ENCODE data around the gene MS4A6E. TPM values are rescaled to one million over a fixed set of nuclear protein-coding genes. Genes with fewer than 3 reads are reported as not detected.
A peak's percentile ranks its signal among the peaks of the same experiment; 100 is the strongest.

Gene MS4A6E
- total RNA-seq, 1 experiment from 2014 or later, result not detected

- Histone ChIP-seq H3K27ac (ENCODE audit: low read depth, low read length) (no peak overlapping the region), H3K27me3 (ENCODE audit: insufficient read depth, low read length) (no peaks in the 10 kb centered on the region; the same call in 1 of the 2 replicates), H3K4me2 (ENCODE audit: low read length) (no peak overlapping the region), H2AFZ (ENCODE audit: low read depth, low read length, poor library complexity, severe bottlenecking) (no peak overlapping the region), H3K9ac (ENCODE audit: low read length) (no peak overlapping the region), H3K9me2 (ENCODE audit: insufficient read depth) (no peaks in the 10 kb centered on the region), H4K20me1 (ENCODE audit: insufficient read depth) (no peaks in the 10 kb centered on the region), H3K4me3 (replicated peaks in 1 of 2; ENCODE audit: low read depth in 1 of 2, low read length in 2 of 2) (no peak overlapping the region), H3K4me1 (ENCODE audit: control insufficient read depth in 1 of 2, insufficient read depth in 2 of 2, low read length in 2 of 2) (no peaks in the 10 kb centered on the region), H3K36me3 (ENCODE audit: control insufficient read depth in 1 of 2, insufficient read depth in 2 of 2, low read length in 2 of 2) (no peaks in the 10 kb centered on the region), H3K79me2 (ENCODE audit: insufficient read depth, low read length) (no peaks in the 10 kb centered on the region), H3K9me3 (ENCODE audit: control insufficient read depth in 1 of 2, insufficient read depth in 1 of 2, low read depth in 1 of 2, low read length in 2 of 2) (no peaks in the 10 kb centered on the region)
- DNase-seq (ENCODE audit: low read depth, low spot score) (no peak), ATAC-seq (no peak)
- TF ChIP-seq REST (IDR thresholded peaks at IDR 0.05; ENCODE audit: low read depth) (no peak), SRF (IDR thresholded peaks at IDR 0.05; ENCODE audit: low read depth) (no peak), EGR1 (IDR thresholded peaks at IDR 0.05; ENCODE audit: low read depth) (no peak), CTCF (IDR thresholded peaks at IDR 0.05 in 2 of 3, conservative IDR thresholded peaks at IDR 0.05 in 1 of 3; ENCODE audit: borderline replicate concordance in 1 of 3, insufficient read depth in 1 of 3, low read depth in 2 of 3, low read length in 2 of 3) (0 out of 6 replicates have a peak, but pooled peaks of 1 of the 3 experiments have one; percentile 13), ZFX (IDR thresholded peaks at IDR 0.05) (no peak), YY1 (IDR thresholded peaks at IDR 0.05; ENCODE audit: extremely low read depth, insufficient replicate concordance, low read depth, low read length) (no peak), EZH2 (IDR thresholded peaks at IDR 0.05) (no peak)
- intact Hi-C loops (cut with micrococcal nuclease), result no loop called here
- RAD21 ChIA-PET (ENCODE audit: low non-redundant PET in 1 of 2, low total read pairs in 2 of 2, uncharacterized antibody in 2 of 2, unreplicated experiment in 2 of 2), result interaction anchor here in 1 of 2 experiments (0.6 kb wide), 1 partner anchor 137 kb away, joined by 4 read pairs; no protein-coding TSS in a partner anchor
- BruUV-seq (replicated peaks), result no TSS peak
- CTCF ChIA-PET, result interaction anchor here (1.1 to 1.2 kb wide), 2 partner anchors 15 to 415 kb away, joined by 3 to 5 read pairs; no protein-coding TSS in a partner anchor
- POLR2A ChIA-PET, result no interaction called here
Measured at GRCh38 chr11:60348116-60348515, 21.1 kb downstream of the MS4A6E start.

Data from HCT116 (cell line).